T-helper 1 cell treated with Interleukin-12 subunit alpha and Interleukin-12 subunit beta and Interleukin-4 antibody, amounts not matched to agents 30 μg/mL and 1 μg/mL, for 36 hours (primary cell): ENCODE results near the gene CACNA1S.

Experiments used
- H3K27ac Mint-ChIP-seq: one replicate; pipeline ENCODE4 v1.8.0; 2021; ENCODE audit warnings: mild to moderate bottlenecking, mixed read lengths
- H3K27me3 Mint-ChIP-seq: one replicate; pipeline ENCODE4 v1.8.0; 2021; ENCODE audit warnings: low read depth, mixed read lengths
- H3K36me3 Mint-ChIP-seq: one replicate; pipeline ENCODE4 v1.8.0; 2021; ENCODE audit warnings: low read depth, mixed read lengths
- H3K4me1 Mint-ChIP-seq: one replicate; pipeline ENCODE4 v1.8.0; 2021; ENCODE audit warnings: low read depth, mixed read lengths
- H3K4me3 Mint-ChIP-seq: one replicate; pipeline ENCODE4 v1.8.0; 2021; ENCODE audit warnings: mild to moderate bottlenecking, moderate library complexity, mixed read lengths
- H3K9me3 Mint-ChIP-seq: one replicate; pipeline ENCODE4 v1.8.0; 2021; ENCODE audit warnings: mixed read lengths

The CACNA1S gene

DNA sequence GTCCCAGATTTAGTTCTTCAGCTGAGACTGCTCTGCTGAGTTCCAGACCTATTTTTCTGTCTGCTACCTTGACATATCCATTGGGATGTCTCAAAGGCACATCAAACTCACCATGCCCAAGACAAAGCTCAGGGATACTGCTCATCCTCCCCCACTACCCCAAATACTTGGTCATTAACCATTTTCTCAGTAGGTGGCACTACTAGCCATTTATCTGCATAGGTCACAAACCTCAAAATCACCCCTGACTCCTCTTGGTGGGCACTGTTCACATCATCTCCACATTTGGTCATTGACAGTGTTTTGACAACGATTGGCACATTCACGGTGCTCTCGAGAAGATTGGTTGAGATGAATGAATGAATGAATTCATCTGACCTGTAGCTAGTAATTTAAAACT lies 32.1 kb downstream of the CACNA1S start:
- no peak overlapping the region for H3K27ac Mint-ChIP-seq
- H3K4me3 Mint-ChIP-seq: no peak overlapping the region
- H3K9me3 Mint-ChIP-seq: no peaks in the 10 kb centered on the region
- H3K4me1 Mint-ChIP-seq: no peaks in the 10 kb centered on the region
- H3K27me3 Mint-ChIP-seq: peaks cover 18% of the 10 kb centered on the region
- H3K36me3 Mint-ChIP-seq: no peaks in the 10 kb centered on the region

DNA sequence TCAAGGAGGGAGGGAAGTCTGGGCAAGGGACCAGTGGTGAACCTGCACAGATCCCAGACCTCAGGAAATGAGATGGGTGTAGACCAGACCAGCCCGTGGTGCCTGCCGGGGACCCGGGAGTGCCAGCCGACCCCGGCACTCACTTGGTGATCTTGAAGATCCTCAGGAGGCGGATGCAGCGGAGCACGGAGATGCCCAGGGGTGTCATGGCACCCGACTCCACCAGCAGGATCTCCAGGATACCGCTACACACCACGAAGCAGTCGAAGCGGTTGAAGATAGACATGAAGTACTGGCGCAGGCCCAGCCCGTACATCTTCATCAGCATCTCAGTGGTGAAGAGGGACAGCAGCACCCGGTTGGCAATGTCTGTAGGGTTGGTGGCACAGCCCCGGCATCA lies 34.5 kb downstream of the CACNA1S start:
- Mint-ChIP-seq H3K36me3 (no peaks in the 10 kb centered on the region), H3K4me3 (no peak overlapping the region), H3K4me1 (no peaks in the 10 kb centered on the region), H3K9me3 (no peaks in the 10 kb centered on the region), H3K27me3 (peaks cover 9% of the 10 kb centered on the region), H3K27ac (no peak overlapping the region)

DNA sequence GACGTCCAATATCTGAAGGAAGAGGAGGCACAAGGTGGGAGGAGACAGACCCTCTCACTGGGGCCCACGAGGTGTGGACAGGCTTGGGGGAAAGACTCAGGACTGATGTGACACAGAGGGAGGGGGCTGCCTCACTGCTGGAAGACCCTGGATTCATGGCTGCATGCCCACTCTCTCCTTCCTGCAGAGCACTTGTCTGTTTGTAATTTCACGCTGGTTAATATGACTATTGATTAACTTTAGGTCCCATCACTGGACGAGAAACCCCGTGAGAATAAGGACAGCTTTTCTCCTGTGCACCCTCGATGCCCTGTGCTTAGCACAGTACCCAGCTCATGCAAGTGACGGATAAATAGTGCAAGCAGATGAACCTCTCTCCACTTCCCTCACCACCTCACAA lies 35.1 kb downstream of the CACNA1S start:
- Mint-ChIP-seq H3K27ac (no peak overlapping the region), H3K27me3 (peaks cover 9% of the 10 kb centered on the region), H3K36me3 (no peaks in the 10 kb centered on the region), H3K9me3 (no peaks in the 10 kb centered on the region), H3K4me3 (no peak overlapping the region), H3K4me1 (no peaks in the 10 kb centered on the region)

DNA sequence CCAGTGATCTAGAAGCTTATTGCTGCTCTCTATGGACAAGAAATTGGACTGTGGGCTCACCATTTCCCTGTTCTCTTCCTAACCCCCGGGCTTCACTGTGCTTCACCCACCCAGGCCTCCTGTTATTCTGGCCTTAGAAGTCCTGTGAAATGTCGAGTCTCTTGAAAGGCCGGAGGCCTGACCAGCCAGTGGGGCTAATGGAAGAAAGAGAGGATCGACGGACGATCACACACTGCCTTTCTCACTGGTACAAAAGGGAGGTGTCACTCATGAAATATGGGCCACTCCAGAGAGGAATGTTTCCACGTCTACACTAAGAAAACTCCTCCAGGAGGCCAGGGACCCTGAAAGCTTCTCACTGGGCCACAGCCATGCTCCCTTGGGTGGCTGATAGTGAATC lies 36.1 kb downstream of the CACNA1S start:
- Mint-ChIP-seq H3K27ac (no peak overlapping the region), H3K4me3 (no peak overlapping the region), H3K27me3 (peaks cover 9% of the 10 kb centered on the region), H3K36me3 (no peaks in the 10 kb centered on the region), H3K9me3 (no peaks in the 10 kb centered on the region), H3K4me1 (no peaks in the 10 kb centered on the region)

DNA sequence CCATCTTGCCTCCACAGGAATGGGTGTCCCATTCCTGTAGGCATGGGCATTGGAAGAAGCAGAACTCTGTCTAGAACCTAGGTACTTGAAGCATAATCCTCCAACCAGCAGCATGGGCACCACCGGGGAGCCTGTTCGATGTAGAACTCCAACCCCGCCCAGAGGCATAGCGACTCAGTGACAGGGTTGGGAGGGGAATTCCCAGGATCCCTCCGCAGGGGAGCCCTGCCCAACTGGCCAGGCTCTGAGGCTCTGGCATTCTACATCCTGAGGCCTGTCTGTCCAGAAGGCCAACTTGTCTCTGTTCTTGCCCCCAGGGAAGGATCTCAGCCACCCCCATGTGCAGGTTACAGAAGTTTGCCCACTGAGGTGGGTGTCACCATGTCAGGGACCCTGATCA lies 38.2 kb downstream of the CACNA1S start:
- Mint-ChIP-seq H3K4me3 (no peak overlapping the region), H3K27ac (no peak overlapping the region), H3K36me3 (no peaks in the 10 kb centered on the region), H3K4me1 (no peaks in the 10 kb centered on the region), H3K9me3 (no peaks in the 10 kb centered on the region), H3K27me3 (peaks cover 8% of the 10 kb centered on the region)

DNA sequence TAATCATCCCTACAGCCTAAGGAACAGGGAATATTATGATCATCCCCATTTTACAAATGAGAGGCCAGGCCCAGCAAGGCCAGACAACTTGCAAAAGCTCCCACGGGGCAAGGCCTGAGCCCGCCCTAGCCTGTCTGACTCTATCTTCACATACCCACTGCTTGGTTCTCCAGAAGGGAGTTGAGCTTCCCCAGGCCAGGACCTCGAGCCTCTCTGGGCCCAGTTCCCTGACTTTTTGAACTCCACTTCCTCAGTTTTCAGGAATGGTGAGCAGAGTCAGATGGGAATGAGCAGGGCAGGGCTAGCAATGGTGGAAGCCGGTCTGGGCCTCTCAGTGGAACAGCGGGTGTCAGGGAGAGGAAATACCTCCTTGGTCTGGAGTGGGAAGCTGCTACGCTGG lies 39.3 kb downstream of the CACNA1S start:
- H3K27ac Mint-ChIP-seq: no peak overlapping the region
- no peak overlapping the region for H3K4me3 Mint-ChIP-seq
- H3K4me1 Mint-ChIP-seq: no peaks in the 10 kb centered on the region
- peaks cover 8% of the 10 kb centered on the region for H3K27me3 Mint-ChIP-seq
- no peaks in the 10 kb centered on the region for H3K9me3 Mint-ChIP-seq
- H3K36me3 Mint-ChIP-seq: no peaks in the 10 kb centered on the region

DNA sequence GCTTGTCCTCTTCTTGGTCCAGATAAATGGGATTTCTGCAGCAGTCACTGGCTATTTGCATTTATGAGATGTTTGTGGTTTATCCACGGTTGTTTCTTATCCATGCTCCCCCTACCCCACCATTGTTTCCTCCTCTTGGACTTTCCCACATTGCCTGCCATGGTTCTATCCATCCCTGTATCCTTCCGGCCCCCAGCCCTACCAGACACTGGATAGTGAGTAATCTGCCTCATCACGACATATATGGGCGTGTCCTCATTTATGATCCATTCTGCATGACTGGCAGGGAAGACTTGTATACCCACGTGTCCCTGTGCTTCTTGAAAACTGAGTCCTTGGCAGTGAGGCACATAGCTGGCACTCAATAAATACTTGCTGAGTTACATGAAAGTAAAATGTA lies 40.1 kb downstream of the CACNA1S start:
- Mint-ChIP-seq H3K27ac (no peak overlapping the region), H3K27me3 (peaks cover 8% of the 10 kb centered on the region), H3K9me3 (no peaks in the 10 kb centered on the region), H3K4me3 (no peak overlapping the region), H3K36me3 (no peaks in the 10 kb centered on the region), H3K4me1 (no peaks in the 10 kb centered on the region)

DNA sequence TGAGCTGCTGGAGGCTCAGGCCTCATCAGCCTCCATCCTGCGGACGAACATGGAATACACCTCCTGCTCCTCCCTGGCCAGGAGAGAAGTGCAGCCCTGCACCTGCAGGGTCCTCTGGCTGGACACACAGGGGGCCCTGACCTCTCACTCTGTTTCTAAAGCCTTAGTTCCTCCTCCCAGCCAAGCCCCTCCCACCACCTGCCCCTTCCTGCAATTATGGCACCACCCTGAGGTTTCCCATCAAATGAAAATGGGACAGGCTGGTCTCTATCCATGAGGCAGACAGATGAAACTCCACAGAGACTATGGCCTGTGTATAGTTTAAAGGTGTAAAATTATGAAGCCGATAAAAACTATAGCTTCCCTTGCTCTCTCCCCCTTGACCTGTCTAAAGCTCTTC lies 42.6 kb downstream of the CACNA1S start:
- no peaks in the 10 kb centered on the region for H3K4me1 Mint-ChIP-seq
- no peak overlapping the region for H3K4me3 Mint-ChIP-seq
- H3K27me3 Mint-ChIP-seq: peaks cover 5% of the 10 kb centered on the region
- H3K27ac Mint-ChIP-seq: no peak overlapping the region
- H3K9me3 Mint-ChIP-seq: no peaks in the 10 kb centered on the region
- H3K36me3 Mint-ChIP-seq: no peaks in the 10 kb centered on the region

DNA sequence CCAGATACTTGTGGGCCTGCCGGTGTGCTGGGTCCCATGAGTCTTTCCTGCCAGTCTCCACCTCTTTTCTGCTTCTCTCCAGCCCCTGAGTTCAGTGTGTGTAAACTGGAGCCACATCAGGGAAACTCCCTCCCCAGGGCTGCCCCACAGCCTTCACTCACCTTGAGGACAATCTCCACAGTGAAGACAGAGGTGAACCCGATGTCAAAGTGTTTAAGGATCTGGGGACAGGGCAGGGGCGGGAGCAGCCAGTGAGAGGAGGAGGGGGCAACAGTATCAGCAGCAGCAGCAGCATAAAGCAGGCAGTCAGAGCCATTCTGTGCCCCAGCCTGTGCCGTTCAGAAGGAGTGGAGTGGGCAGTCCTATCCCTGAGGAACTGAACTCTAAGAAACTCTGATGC lies 43.2 kb downstream of the CACNA1S start:
- no peaks in the 10 kb centered on the region for H3K36me3 Mint-ChIP-seq
- H3K27me3 Mint-ChIP-seq: peaks cover 10% of the 10 kb centered on the region
- no peaks in the 10 kb centered on the region for H3K4me1 Mint-ChIP-seq
- no peak overlapping the region for H3K27ac Mint-ChIP-seq
- H3K9me3 Mint-ChIP-seq: no peaks in the 10 kb centered on the region
- H3K4me3 Mint-ChIP-seq: no peak overlapping the region

DNA sequence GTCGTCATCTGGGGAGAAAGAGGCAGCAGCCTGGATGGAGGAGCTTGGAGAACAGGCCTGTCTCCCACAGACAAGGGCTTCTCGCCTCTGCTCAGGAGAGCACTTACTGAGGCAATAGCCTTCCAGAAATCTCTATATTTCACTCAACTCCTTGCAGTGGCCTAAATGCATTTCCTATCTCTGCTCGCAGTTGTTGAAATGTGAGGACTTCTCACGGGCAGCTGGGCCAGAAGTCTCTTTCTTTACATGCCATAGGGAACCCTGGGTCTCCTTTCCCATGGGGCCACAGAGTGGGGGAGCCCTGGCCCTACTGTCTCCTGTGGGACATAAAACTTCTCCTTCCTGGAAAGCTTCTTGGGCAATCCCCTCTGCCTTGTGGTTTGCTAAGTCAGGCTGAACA lies 45.2 kb downstream of the CACNA1S start:
- no peaks in the 10 kb centered on the region for H3K9me3 Mint-ChIP-seq
- H3K4me3 Mint-ChIP-seq: no peak overlapping the region
- H3K4me1 Mint-ChIP-seq: no peaks in the 10 kb centered on the region
- H3K27ac Mint-ChIP-seq: no peak overlapping the region
- H3K36me3 Mint-ChIP-seq: no peaks in the 10 kb centered on the region
- peaks cover 10% of the 10 kb centered on the region for H3K27me3 Mint-ChIP-seq

DNA sequence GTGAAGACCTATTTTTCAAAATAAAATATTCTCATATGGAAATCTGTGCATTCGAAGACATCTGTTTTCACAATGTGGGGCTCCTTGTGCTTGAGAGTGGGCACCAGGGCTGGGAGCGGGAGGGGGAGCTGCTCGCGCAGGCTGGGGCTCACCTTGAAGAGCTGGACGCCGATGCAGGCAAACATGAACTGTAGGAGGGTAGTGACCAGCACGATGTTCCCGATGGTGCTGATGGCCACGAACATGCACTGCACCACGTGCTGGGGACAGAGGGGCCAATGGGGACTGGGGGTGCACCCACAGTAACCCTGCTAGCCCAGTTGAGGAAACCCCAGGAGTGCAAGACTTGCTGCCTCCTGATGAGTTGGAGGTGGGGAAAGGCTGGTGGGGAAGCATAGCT lies 46.5 kb downstream of the CACNA1S start:
- Mint-ChIP-seq H3K27ac (no peak overlapping the region), H3K4me3 (no peak overlapping the region), H3K9me3 (no peaks in the 10 kb centered on the region), H3K4me1 (no peaks in the 10 kb centered on the region), H3K27me3 (peaks cover 10% of the 10 kb centered on the region), H3K36me3 (no peaks in the 10 kb centered on the region)

DNA sequence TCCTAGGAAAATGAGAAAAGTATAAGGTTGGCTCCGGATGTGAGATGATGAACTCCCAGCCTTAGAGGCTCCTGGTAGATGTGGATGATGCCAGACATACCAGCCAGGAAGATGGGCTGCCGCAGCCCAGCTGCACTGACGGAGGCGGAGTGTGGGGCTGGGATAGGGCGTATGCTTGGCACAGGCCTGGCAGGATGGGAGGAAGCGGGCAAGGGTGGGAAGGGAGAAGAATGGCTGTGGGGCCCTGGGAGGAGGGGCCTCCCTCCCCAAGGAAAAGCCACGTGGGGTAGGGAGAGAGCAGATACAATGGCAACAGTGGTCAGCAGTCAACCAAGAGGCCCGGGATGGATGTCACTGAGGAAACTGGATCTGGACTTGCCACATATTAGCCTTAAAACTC lies 47.4 kb downstream of the CACNA1S start:
- H3K4me3 Mint-ChIP-seq: no peak overlapping the region
- peaks cover 7% of the 10 kb centered on the region for H3K27me3 Mint-ChIP-seq
- no peaks in the 10 kb centered on the region for H3K36me3 Mint-ChIP-seq
- H3K4me1 Mint-ChIP-seq: no peaks in the 10 kb centered on the region
- no peak overlapping the region for H3K27ac Mint-ChIP-seq
- H3K9me3 Mint-ChIP-seq: no peaks in the 10 kb centered on the region

DNA sequence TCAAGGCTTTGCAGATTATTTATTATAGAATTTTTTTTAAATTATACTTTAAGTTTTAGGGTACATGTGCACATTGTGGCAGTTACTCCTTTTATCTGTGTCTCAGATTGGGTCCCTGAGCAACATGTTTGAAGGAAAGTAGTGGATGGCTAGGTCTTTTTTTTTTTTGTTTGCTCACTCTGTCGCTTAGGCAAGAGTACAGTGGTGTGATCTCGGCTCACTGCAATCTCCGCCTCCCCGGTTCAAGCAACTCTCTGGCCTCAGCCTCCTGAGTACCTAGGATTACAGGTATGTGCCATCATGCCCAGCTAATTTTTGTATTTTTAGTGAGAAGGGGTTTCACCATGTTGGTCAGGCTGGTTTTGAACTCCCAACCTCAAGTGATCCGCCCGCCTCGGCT lies 49.1 kb downstream of the CACNA1S start:
- Mint-ChIP-seq H3K27ac (no peak overlapping the region), H3K4me3 (no peak overlapping the region), H3K36me3 (no peaks in the 10 kb centered on the region), H3K9me3 (no peaks in the 10 kb centered on the region), H3K4me1 (peaks cover 1% of the 10 kb centered on the region), H3K27me3 (peaks cover 6% of the 10 kb centered on the region)

DNA sequence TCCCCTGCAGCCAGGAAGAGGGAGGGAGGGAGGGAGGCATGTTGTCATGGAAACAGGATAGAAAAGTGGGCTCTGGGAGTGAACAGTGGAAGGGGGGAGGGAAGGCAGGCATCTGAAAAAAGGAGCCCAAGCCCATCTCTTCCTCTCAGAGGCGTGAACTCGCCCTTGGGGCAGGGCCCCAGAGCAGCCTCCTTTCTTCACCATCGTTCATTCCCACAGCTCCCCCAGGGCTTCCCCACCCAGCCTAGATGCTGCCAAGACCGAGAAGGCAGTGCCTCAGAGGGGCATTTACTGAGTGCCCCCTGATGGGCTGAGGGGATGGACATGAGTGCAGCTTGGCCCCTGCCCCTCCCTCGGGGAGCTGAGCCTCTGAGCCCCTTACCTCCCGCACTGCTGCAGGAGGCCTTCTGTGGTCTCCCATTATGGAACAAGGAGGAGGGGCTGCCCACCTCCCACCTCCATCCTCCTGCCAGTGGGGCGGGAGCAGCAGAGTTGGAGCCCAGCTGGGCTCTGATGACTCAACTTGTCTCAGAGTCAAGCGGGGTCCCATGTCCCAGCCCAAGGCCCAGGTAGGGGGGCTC lies 49.6 kb downstream of the CACNA1S start:
- no peak overlapping the region for H3K4me3 Mint-ChIP-seq
- H3K9me3 Mint-ChIP-seq: no peaks in the 10 kb centered on the region
- H3K4me1 Mint-ChIP-seq: peaks cover 6% of the 10 kb centered on the region
- H3K27me3 Mint-ChIP-seq: peaks cover 6% of the 10 kb centered on the region
- H3K36me3 Mint-ChIP-seq: no peaks in the 10 kb centered on the region
- no peak overlapping the region for H3K27ac Mint-ChIP-seq

DNA sequence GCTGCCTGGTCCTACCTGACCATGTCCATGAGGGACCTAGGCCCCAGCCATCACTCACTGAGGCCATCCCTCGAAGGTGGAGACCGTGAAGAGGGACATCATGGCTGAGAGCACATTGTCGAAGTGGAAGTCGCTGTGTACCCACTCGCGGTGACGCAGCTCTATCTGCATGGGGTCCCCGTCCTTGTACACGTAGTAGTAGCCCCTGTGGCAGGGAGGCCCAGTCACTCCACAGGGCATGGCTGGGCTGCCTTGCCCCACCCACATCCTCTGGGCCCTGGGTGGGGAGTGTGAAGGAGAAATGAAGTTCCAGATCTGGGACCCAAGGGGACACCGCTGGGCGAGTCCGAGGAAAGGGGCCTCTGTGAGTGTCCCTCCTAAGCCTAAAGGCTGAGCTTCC lies 50.3 kb downstream of the CACNA1S start:
- H3K36me3 Mint-ChIP-seq: no peaks in the 10 kb centered on the region
- no peak overlapping the region for H3K4me3 Mint-ChIP-seq
- H3K9me3 Mint-ChIP-seq: no peaks in the 10 kb centered on the region
- peaks cover 6% of the 10 kb centered on the region for H3K27me3 Mint-ChIP-seq
- no peak overlapping the region for H3K27ac Mint-ChIP-seq
- peaks cover 11% of the 10 kb centered on the region for H3K4me1 Mint-ChIP-seq

DNA sequence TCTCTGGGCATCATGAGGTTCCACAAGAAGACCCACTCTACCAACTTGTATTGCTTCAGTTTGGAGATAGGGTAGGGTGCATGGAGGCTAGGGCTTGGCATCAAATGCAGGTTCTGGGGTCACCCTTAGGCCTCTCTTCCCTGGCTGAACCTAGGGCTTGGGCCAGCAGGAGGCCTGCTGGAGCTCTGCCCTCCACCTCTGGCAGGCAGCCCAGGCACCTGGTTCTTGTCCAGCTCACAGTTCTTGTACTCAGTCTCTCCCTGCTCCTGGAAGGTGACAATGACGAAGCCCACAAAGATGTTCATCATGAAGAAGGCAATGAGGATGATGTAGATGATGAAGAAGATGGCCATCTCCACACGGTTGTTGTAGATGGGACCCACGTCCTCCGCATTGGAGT lies 51.2 kb downstream of the CACNA1S start:
- no peaks in the 10 kb centered on the region for H3K9me3 Mint-ChIP-seq
- H3K4me1 Mint-ChIP-seq: peaks cover 14% of the 10 kb centered on the region
- H3K4me3 Mint-ChIP-seq: no peak overlapping the region
- peaks cover 6% of the 10 kb centered on the region for H3K27me3 Mint-ChIP-seq
- peak overlapping the region; percentile 19 for H3K27ac Mint-ChIP-seq
- no peaks in the 10 kb centered on the region for H3K36me3 Mint-ChIP-seq
